Stimulated activated CD4-positive, alpha-beta T cell treated with anti-CD3 and anti-CD28 coated beads, Interleukin-12 subunit alpha, Interleukin-12 subunit beta, amount 100 ng/mL, for 4 hours (primary cell): ENCODE measurements around the gene CACNA1H.

Experiments
- DNase-seq: peaks from one replicate; pipeline ENCODE4 v3.0.0-alpha.2; 2020

The CACNA1H gene

GRCh38 chr16:1123525-1124230, 29.2 kb upstream of the CACNA1H start:
- DNase-seq = no peak

DNA sequence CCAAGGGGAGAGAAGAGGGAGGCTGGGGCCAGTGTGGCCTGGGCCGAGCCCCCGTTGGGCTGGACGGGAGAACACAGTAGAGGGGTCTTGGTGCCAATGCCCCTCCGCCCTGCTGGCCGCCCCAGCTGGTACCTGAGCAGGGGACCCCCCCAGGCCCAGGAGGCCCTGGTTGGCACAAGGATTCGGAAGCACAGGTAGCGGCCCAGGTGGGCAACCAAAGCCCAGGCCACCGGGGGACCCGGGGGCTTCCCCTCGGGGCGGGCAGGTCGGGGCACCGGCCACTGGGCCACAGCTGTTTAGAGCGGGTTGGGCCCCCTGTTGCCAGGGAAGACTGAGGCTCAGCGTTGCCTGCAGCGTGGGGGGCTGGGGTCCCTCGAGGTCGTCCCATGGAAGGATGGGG, 28.6 kb upstream of the CACNA1H start:
- DNase-seq = no peak

- DNase-seq = no peak
Measured at GRCh38 chr16:1124795-1125194, 28.1 kb upstream of the CACNA1H start.

GRCh38 chr16:1125471-1125870, 27.4 kb upstream of the CACNA1H start:
- DNase-seq = peak; percentile 34

GRCh38 chr16:1126044-1126443, 26.9 kb upstream of the CACNA1H start:
- no peak for DNase-seq

GRCh38 chr16:1126586-1126985, 26.3 kb upstream of the CACNA1H start:
- no peak for DNase-seq

DNA sequence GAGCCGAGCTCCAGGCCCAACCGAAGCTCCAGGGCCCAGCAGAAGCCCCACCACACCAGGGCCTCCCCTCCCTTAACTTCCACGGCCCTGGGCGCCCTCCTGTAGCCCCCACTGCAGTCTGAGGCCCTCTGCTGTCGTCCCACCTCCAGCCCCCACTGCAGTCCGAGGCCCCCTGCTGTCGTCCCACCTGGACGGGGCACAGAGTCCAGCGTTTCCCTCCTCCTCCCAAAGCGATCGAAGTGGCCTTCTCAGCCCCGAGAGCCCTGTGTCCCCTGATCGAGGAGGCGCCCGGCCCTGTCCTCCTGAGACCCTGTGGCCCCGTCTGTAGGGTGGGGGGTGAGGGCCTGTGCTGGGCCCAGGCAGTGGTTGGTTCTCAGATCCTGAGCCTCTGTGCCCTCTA, 25.8 kb upstream of the CACNA1H start:
- no peak for DNase-seq

DNA sequence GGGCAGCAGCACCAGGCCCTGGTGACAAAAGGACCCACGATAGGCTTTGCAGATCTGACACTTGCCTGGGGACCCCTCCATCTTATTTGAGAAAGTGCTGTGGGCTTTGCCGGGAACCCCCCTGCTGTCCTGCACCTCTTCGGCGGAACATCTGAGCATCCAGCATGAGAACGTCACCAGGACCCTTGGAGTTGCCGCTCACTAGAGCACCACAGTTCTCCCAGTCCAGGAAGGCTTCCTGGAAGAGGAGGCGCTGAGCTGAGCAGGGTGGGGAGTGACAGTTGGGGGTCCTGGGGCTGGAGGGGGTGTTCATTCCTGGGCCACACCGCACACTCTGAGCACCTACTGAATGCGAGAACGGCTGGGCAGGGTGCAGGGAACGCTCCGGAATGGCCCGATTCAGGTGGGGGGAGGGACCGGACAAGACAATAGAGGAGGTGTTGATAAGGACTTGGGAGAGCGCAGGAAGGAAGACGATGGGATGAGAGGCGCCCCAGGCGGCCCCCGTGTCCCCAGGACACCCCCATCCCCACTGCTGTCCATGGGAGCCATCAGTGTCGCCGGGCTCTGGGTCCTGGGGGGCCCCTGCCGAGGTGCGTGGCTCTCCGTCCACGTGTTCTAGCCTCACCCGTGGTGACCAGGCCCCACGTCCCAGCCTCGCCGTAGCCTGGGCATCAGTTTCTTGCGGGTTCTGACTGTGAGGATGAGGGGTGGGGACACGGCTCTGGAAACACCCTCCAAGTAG, 24.8 kb upstream of the CACNA1H start:
- no peak for DNase-seq

DNA sequence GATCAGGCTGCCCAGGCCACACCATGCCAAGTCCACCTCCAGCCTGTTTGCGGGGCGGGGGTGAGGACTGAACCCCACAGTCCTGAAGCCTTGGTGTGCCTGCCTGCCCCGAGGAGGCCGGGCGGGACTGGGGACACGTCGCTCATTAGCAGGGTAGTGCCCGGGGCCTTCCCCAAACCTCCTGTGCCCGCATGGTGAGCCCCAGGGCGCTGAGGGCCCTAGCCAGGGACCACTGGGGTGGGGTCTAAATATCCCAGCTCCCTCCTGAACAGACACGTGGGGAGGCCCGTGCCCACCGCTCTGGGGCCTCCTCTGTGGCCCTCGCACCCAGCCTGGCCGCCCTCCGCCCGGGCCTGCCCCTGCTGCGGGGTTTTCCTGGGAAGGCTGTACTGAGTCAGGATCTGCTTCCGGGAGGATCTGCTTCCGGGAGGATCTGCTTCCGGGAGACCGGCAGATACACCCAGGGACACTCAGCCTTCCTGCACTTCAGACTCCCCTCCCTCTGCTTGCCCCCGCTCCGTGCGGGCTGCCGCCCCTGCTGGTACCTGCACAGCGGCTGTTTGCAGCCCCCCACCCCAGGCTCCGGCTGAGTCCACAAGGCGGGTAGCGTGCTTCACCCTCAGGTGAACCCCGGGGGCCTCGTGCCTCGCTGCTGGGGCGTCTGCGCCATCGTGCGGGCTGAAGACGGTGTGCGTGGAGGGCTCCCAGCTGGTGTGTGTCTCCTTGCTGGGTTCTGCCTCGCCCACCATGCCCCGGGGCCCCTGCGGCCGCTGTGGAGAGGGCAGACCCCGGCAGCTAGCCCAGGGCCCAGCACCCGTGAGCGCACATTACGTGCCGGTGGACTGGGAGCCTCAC, 23.6 kb upstream of the CACNA1H start:
- DNase-seq = no peak

GRCh38 chr16:1130382-1130781, 22.5 kb upstream of the CACNA1H start:
- no peak for DNase-seq

DNA sequence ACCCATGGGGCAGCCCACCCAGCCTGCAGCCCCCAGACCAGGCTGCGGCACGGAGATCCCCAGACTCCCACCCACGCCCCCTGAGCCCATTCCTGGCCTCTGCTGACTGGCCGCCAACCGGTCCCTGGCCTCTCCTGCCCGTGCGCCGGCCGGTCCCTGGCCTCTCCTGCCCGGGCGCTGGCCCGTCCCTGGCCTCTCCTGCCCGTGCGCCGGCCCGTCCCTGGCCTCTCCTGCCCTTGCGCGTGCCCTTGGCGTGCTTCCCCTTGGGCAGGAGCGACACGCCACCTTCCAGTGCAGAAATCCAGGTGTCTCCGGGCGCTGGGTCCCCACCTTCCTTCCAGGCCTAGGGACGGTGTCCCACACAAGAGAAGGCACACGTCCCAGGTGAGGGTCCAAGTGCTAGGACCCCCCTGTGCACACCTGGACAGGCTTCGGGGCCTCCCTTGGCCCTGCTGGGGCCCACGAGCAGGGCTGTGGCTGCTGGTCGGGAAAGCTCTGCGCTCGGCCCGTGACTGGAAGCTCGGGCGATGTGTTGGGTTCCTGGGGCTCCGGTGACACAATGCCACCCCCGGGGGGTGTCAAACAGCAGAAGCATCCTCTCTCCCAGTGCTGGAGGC, 21.4 kb upstream of the CACNA1H start:
- DNase-seq = no peak

- no peak for DNase-seq
Measured at GRCh38 chr16:1132431-1132830, 20.5 kb upstream of the CACNA1H start.

GRCh38 chr16:1133271-1133670, 19.6 kb upstream of the CACNA1H start:
- DNase-seq = no peak

DNA sequence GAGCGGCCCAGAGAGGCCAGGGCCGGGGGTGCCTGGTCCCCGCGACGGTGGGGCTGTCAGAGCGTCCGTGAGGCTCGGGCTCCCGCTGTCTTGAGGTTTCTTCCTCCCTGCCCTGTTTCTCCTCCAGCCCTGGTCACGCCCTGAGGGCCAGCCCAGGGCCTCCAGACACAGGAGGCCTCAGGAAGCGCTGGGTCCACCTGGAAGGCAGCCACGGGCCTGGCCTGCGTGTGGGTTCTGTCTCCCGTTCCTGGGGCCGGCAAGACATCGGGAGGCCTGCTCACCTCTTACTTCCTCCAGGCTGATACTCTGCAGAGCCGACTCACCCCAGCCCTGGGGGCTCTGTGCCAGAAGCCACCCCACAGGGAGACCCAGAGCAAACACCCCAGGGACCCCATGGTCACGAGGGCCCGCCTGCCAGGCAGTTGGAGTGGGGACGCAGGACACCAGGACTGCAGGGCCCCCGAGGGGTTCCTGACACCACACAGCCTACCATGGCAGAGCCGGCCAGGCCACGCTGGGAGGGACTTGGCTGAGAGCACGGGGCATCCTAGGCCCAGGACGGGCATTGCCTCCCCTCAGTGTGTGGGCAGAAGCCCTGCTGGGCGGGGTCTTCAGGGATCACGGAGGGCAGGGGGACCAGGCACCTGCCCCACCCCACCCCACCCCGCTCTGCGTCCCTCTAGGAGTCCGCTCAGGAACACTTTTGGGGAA, 18.9 kb upstream of the CACNA1H start:
- no peak for DNase-seq

- DNase-seq = no peak
Measured at GRCh38 chr16:1134776-1135458, 18.0 kb upstream of the CACNA1H start.

DNA sequence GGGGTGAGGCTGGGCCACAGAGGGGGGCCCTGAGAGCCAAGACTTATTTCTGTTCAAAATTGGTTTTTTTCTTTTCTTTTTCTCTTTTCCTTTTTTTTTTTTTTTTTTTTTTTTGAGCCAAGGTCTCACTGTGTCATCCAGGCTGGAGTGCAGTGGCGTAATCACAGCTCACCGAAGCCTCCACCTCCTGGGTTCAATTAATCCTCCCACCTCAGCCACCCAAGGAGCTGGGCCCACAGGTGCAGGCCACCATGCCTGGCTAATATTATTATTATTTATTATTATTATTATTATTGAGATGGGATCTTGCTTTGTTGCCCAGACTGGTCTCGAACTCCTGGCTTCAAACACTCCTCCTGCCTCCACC, 17.5 kb upstream of the CACNA1H start:
- DNase-seq = no peak

DNA sequence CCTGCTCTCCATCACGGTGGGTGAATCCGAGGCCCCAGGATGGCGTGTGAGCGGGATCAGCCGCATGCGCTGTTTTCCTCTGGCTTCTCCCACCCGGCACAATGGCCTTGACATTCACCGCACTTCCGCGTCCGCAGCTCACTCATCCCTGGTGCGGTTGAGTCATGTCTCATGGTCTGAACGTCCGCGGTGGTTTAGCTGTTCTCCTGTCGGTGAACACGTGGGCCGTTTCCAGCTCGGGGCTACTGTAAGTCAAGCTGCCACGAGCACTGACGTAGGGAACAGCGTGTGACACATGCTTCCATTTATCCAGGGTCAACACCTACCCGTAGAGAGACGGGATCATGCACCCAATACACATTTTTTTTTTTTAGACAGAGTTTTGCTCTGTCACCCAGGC, 15.3 kb upstream of the CACNA1H start:
- DNase-seq = no peak

DNA sequence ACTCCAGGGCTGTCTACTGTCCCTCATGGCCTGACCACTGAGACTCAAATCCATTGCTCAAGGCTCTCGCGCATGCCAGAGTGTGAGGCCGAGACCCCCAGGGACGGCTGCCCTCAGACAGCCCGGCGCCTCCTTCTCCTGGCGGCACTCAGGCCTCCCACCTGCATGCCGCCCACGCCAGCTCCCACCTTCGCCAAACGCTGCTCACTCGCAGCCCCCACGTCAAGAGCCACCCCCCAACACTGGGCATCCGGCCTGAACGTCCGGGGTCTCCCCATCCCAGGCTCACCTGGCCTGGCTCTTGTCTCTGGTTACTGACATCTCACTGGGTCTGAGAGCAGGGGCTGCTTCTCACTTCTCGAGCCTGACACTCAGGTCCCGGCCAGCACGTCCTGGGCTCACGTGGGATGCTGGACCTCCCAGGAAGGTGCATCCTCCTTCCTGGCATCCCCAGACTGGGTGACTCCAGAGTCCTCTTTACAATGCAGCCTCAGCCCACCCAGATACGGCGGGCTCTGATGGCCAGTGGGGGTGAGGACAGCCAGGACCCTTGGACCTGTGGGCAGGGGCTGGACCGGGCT, 12.2 kb upstream of the CACNA1H start:
- DNase-seq = no peak

DNA sequence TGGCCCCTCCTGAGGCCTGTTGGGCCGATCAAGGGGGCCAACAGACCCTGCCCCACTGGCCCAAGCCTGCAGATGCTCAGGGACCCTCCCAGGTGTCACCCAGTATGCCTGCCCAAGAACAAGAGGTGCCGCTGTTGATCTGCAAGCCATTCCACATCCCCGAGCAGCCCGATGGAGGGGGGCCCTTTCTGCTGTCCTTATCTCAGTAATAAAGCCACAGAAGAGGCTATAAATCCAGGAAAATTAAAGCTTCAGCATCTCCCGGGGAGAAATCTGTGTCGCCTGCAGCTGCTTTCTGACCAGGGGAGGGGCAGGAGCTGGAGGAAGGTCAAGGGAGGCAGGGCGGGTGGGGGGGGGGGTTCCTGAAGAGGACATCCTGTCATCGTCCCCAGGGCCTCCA, 11.7 kb upstream of the CACNA1H start:
- DNase-seq = no peak

- no peak for DNase-seq
Measured at GRCh38 chr16:1141716-1142115, 11.2 kb upstream of the CACNA1H start.

GRCh38 chr16:1142911-1143310, 10.0 kb upstream of the CACNA1H start:
- no peak for DNase-seq
